GM19438 (cell line): Measurements from ENCODE around the gene ZDHHC17.
A peak's percentile ranks its signal among the peaks of the same experiment; 100 is the strongest.

Experiments
- ATAC-seq: cut with Tn5 transposase; IDR thresholded peaks from one replicate; pipeline ENCODE4 v1.9.1; 2021; ENCODE audit warnings: low read depth; ENCODE audit not compliant: unreplicated experiment

ZDHHC17 gene

GRCh38 chr12:76811976-76812375 is 48.1 kb downstream of the ZDHHC17 start:
- ATAC-seq: no peak

- ATAC-seq: no peak
These were observed 49.4 kb downstream of the ZDHHC17 start for GRCh38 chr12:76813265-76813664.

- ATAC-seq: no peak
These were observed 50.1 kb downstream of the ZDHHC17 start for GRCh38 chr12:76813972-76814371.

- no peak for ATAC-seq
These were observed 57.1 kb downstream of the ZDHHC17 start for GRCh38 chr12:76820888-76821482.

- ATAC-seq: no peak
These were observed 66.5 kb downstream of the ZDHHC17 start for GRCh38 chr12:76830436-76830835.

GRCh38 chr12:76836633-76837032 is 72.7 kb downstream of the ZDHHC17 start:
- ATAC-seq: no peak

- no peak for ATAC-seq
These were observed 83.3 kb downstream of the ZDHHC17 start for GRCh38 chr12:76847260-76847659.

- ATAC-seq: no peak
These were observed 84.2 kb downstream of the ZDHHC17 start for GRCh38 chr12:76848132-76848531.

GRCh38 chr12:76852106-76852505 is 88.2 kb downstream of the ZDHHC17 start:
- no peak for ATAC-seq

- ATAC-seq: no peak
These were observed 91.4 kb downstream of the ZDHHC17 start for GRCh38 chr12:76855271-76855670.

- ATAC-seq: no peak
These were observed 92.2 kb downstream of the ZDHHC17 start for GRCh38 chr12:76856018-76856644.

- no peak for ATAC-seq
These were observed 95.7 kb downstream of the ZDHHC17 start for GRCh38 chr12:76859611-76860010.

GRCh38 chr12:76860256-76860655 is 96.3 kb downstream of the ZDHHC17 start:
- no peak for ATAC-seq

- ATAC-seq: no peak
These were observed 99.2 kb downstream of the ZDHHC17 start for GRCh38 chr12:76863005-76863670.

- no peak for ATAC-seq
These were observed 99.9 kb downstream of the ZDHHC17 start for GRCh38 chr12:76863837-76864236.

- peak; percentile 70 for ATAC-seq
These were observed 101.0 kb downstream of the ZDHHC17 start for GRCh38 chr12:76864791-76865400.

GRCh38 chr12:76866151-76866567 is 102.2 kb downstream of the ZDHHC17 start:
- ATAC-seq: no peak

GRCh38 chr12:76866726-76867125 is 102.8 kb downstream of the ZDHHC17 start:
- peak; percentile 51 for ATAC-seq

- ATAC-seq: no peak
These were observed 107.2 kb downstream of the ZDHHC17 start for GRCh38 chr12:76871082-76871481.

GRCh38 chr12:76871742-76872141 is 107.8 kb downstream of the ZDHHC17 start:
- ATAC-seq: no peak

GRCh38 chr12:76872415-76872814 is 108.5 kb downstream of the ZDHHC17 start:
- ATAC-seq: no peak

- ATAC-seq: no peak
These were observed 110.1 kb downstream of the ZDHHC17 start for GRCh38 chr12:76874027-76874426.
